C4-2B (cell line): ENCODE measurements around the gene OR1L8.

Experiments
- H3K27ac ChIP-seq: fragments of 450-650 bp; 2 replicates; pipeline ENCODE4 v1.5.1; 2017
- CTCF ChIP-seq: fragments of 450-650 bp; conservative IDR thresholded peaks from 2 replicates; pipeline ENCODE4 v1.5.1; 2017; ENCODE audit warnings: mild to moderate bottlenecking
- ZFX ChIP-seq: fragments of 450-650 bp; IDR thresholded peaks from 2 replicates; pipeline ENCODE4 v1.6.1; 2017

The OR1L8 gene

DNA sequence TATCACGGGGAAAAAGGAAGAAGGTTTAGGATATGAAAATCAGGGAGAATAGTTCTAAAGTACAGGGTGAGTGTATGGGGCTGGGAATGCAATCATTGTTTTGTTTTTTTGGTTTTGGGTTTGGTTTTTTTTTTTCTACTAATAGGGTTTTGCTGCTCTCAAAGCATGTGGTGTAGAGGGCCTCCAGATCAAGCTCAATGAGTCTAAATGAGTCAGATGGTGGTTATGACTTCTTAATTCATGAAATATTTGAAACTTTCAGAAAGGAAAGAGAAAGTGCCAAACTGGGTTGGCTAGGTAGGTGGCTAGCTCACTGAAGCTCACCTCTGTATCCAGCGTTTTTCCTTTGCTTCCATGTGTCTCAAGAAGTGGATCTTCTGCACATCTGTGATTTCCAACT lies 10.7 kb downstream of the OR1L8 start:
- TF ChIP-seq CTCF, result no peak
- TF ChIP-seq ZFX, result no peak
- H3K27ac ChIP-seq, result no peak overlapping the region

DNA sequence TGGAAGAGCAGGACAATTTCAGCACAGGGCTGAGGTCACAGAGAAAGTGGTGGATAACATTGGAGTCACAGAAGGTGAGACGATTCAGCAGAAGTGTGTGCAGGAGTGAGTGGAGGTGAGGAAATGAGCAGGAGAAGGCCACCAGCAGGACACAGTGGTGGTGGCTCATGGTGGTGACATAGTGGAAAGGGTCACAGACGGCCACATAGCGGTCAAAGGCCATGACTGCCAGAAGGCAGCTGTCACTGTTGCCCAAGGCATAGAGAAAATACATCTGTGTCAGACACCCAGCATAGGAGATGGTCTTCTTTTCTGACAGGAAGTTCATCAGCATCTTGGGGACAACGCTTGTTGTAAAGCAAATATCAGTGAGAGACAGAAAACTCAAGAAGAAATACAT lies 15.3 kb downstream of the OR1L8 start:
- TF ChIP-seq CTCF (no peak), ZFX (no peak)
- H3K27ac ChIP-seq, result no peak overlapping the region

GRCh38 chr9:122562134-122562760 lies 20.9 kb downstream of the OR1L8 start:
- no peak overlapping the region for H3K27ac ChIP-seq
- TF ChIP-seq CTCF, result no peak
- no peak for TF ChIP-seq ZFX

- TF ChIP-seq CTCF (no peak), ZFX (no peak)
- no peak overlapping the region for H3K27ac ChIP-seq
Measured at GRCh38 chr9:122561446-122561845, 21.7 kb downstream of the OR1L8 start.

- H3K27ac ChIP-seq, result no peak within 1 kb of the TSS
- TF ChIP-seq CTCF (no peak), ZFX (no peak)
Measured at GRCh38 chr9:122552812-122553211, 30.4 kb downstream of the OR1L8 start, which contains the start of gene OR1N2. Gene OR1N2 (plus strand): TSS chr9:122553112. CDS start chr9:122553212, 100 bp downstream.

- H3K27ac ChIP-seq, result no peak overlapping the region
- TF ChIP-seq CTCF (no peak), ZFX (no peak)
Measured at GRCh38 chr9:122551371-122551770, 31.8 kb downstream of the OR1L8 start.

DNA sequence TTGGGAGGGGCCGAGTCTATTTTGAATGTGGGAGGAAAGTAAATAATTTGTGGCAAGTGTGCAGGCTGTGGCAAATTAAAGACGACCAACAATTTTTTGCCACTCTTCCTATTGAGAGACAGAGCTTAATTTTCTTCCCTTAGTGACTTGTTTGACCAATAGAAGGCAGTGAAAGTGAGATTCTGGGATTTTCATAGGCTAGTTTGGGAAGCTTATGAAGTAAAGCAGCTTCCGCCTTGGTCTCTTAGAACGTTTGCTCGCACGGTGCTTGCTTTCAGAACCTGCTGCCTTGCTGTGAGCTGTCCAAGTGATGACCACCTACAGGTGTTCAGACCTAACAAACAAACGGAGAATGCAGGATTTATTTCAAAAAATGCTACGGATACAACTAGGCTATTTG lies 37.0 kb downstream of the OR1L8 start:
- no peak overlapping the region for H3K27ac ChIP-seq
- TF ChIP-seq CTCF (no peak), ZFX (no peak)
